Dedifferentiated amniotic fluid mesenchymal stem cell (primary cell): Measurements from ENCODE around the gene PLOD3.
"Not testable (repeated sequence)": the region's sequence is repeated elsewhere in the genome, so short reads cannot be mapped to it uniquely, and the experiment has no call there.

ENCODE experiments used
- DNase-seq: peaks from one replicate; pipeline ENCODE4 v3.0.0-alpha.2; 2016; ENCODE audit errors: extremely low spot score

Gene PLOD3

GRCh38 chr7:101212014-101212413, 5.4 kb downstream of the PLOD3 start:
- DNase-seq: no peak

- DNase-seq: no peak
Measured at GRCh38 chr7:101211501-101211900, 5.9 kb downstream of the PLOD3 start.

GRCh38 chr7:101210143-101210542, 7.2 kb downstream of the PLOD3 start:
- no peak for DNase-seq

- DNase-seq: no peak
Measured at GRCh38 chr7:101208794-101209193, 8.6 kb downstream of the PLOD3 start.

- DNase-seq: no peak
Measured at GRCh38 chr7:101207459-101207858, 9.9 kb downstream of the PLOD3 start.

- DNase-seq: no peak
Measured at GRCh38 chr7:101206665-101207042, 10.7 kb downstream of the PLOD3 start.

DNA sequence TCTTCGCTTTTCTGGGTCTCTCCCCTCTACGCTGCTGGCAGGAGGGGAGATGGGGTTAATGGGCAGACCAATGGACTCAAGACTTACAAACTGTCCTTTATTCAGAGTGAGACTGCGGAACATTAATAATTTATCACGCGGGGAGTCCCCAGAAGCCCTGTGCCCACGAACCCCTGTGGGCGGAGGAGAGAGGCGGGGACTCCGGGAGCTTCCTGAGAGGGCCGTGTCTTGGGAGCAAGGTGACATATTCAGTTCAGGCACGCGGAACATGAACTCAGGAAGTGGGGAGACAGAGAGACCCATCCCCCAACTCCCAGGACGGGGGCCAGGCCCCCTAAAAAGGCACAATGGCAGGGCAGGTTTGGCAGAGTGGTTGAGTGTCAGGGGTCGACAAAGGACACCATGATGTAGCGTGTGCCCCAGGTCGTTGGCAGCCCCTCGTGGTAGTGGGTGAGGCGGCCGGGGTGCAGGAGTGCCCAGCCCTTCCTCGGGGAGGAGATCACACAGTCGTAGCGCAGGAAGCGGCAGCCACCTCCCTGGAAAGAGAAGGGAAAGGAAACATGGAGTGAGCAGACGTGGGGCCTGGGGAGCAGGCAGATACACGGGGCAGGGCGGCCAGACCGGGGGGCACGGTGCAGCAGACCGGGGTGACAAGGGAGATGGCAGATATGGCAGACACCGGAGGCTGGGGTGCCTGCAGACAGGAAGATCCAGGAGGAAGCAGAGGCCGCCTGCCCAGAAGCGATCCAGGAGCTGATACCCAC, 11.3 kb downstream of the PLOD3 start:
- DNase-seq: no peak

GRCh38 chr7:101203740-101204738, 13.3 kb downstream of the PLOD3 start:
- not testable (repeated sequence) for DNase-seq

- DNase-seq: no peak
Measured at GRCh38 chr7:101202603-101202918, 14.8 kb downstream of the PLOD3 start.

GRCh38 chr7:101201695-101202602, 15.4 kb downstream of the PLOD3 start:
- no peak for DNase-seq

DNA sequence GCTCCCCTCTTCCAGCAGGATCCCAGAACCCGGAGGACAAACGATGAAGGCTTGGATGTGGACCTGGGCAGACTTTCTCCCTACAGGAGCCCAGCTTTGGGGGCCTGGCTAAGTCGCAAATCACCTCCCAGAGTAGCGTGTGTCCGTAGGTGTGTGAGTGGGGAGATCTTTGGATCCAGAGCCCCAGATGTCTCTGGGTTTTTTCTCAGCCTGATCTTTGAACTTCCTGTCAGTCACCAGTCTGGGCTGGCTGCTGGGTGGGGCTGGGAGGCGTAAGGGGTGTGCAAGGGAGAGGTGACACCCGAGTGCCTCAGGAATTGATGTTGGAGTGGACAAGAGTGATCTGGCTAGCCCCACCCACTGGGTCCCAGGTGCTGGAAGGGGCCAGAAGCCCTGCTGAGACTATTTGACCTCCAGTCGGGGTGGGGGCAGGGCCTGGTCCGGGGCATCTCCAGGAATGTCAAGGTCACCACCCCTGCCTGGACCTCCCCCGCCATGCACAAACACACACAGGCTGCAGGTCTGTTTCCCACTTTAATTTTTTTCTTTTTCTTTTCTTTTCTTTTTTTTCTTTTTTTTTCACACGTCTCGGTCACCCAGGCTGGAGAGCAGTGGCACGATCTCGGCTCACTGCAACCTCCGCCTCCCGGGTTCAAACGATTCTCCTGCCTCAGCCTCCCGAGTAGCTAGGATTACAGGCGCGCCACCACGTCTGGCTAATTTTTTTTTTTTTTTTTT, 16.4 kb downstream of the PLOD3 start, which contains the start of gene MOGAT3:
TSS of gene MOGAT3 (minus strand) at position 175 of the 738 bp plus-strand sequence. CDS start 182 bp downstream, outside the sequence.
- no peak for DNase-seq

DNA sequence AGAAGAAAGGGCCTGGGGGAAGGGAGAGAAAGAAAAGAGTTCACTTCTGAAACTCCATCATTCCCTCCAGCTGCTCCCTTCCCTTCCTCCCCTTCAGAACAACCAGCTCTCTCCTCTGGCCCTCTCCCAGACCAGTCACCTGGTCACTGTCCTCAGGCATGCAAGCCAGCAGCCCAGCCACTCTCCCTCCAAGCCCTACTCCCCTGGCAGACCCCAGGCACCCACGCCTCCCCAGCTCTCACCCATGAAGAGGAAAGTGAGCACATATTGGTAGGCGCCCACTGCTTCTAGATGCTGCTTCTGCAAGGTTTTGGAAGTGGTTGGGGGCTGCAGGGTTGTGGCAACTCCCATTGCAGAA, 16.9 kb downstream of the PLOD3 start:
- no peak for DNase-seq

DNA sequence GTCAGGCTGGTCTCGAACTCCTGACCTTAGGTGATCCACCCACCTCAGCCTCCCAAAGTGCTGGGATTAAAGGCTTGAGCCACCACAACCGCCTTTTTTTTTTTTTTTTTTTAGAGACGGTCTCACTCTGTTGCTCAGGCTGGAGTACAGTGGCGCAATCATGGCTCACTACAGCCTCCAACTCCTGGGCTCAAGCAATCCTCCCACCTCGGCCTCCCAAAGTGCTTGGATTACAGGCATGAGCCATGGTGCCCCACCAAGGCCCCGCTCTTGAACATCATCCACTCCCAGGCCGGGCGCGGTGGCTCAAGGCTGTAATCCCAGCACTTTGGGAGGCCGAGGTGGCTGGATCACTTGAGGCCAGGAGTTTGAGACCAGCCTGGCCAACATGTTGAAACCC, 17.9 kb downstream of the PLOD3 start:
- DNase-seq: not testable (repeated sequence)

- DNase-seq: no peak
Measured at GRCh38 chr7:101198476-101198875, 18.9 kb downstream of the PLOD3 start.

DNA sequence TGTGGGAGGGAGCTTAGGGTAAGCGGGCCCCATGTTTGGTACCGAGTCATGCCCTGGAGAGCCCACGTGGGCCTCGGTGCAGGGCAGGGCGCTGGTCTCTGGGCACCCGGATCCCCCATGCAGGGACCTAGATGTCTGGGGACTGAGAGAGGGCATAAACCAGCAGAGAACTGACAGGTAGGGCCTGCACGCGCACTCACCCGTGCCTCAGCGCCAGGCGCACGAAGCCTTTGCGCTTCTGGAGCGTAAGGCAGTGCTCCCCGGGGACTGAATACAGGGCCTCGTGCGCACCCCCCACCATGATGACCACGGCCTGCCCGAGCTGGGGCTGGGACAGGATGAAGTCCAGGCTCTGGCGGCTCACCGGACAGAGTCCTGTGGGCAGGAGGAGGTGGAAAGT, 19.4 kb downstream of the PLOD3 start:
- DNase-seq: no peak

DNA sequence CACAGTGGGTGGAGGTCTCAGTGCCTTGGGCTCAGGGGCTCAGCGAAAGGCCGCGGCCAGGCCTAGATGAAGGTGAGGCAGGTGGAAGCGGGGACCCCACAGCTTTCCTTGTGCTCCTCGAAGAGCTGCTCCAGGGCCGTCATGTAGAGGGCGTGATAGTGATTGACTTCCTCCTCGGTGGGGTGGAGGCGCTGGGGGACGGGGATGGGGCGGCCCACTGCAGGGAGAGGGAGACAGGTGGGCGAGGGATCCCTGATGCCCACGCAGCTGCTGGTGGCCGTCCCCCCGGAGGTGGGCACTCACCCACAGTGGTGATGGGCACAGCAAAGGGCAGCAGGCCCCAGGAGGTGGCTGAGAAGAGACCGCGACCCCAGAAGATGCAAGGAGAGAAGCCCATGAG, 21.5 kb downstream of the PLOD3 start:
- no peak for DNase-seq

DNA sequence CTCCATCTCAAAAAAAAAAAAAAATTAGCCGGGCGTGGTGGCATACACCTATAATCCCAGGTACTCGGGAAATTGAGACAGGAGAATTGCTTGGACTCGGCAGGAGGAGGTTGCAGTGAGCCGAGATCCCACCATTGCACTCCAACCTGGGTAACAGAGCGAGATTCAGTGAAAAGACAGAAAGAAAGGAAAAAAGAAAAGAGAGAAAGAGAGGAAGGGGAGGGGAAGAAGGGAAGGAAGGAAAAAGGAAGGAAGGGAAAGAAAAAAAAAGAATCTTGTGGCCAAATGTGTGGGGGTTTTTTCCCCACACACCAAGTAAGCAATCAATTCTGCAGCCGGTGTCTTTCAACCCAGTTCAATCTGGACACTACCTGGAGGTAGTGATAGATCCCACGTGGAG, 28.3 kb downstream of the PLOD3 start:
- DNase-seq: no peak

GRCh38 chr7:101186844-101187428, 30.4 kb downstream of the PLOD3 start:
- no peak for DNase-seq

DNA sequence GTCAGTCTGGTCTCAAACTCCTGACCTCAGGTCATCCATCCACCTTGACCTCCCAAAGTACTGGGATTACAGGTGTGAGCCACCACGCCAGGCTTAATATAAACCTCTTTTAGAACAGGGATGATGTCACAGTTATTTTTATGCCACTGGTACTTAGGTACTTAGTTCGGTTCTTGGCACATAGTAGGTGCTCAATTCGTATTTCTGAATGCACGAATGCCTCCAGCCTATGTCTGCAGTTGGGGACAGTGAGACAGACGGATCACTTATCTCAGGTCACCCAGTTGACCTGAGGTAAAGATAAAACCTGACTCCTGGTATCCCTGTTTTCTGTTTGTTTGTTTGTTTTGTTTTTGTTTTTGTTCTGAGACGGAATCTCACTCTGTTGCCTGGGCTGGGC, 31.2 kb downstream of the PLOD3 start:
- DNase-seq: no peak

DNA sequence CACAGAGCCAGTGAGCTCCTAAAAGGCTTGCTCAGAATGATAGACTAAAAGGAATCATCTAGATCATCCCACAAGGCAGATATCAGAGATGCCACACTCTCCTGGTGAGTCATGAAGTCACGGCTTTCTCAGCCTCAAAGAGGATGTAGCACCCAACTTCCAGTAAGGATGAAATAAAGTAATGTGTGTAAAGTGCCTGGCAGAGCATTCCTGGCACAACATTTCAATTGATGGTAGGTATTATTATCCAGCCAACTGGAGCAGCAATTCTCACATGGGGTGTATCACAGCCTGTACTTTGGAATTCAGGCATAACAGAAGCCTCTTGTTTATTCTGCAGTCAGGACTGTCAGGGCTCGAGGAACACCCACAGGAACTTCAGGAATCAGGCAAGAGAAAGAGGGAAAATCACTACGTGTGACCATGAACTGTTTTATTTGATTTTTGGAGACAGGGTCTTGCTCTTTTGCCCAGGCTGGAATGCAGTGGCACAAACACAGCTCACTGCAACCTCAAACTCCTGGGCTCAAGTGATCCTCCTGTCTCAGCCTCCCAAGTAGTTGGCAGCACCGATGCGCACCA, 32.0 kb downstream of the PLOD3 start:
- no peak for DNase-seq
